NCI-H460 (cell line): ENCODE measurements around the gene ATP2A2. TPM values are rescaled to one million over a fixed set of nuclear protein-coding genes. Genes with fewer than 3 reads are reported as not detected.

Experiments
- DNase-seq: peaks from one replicate; pipeline ENCODE4 v3.0.0-alpha.2; 2016; ENCODE audit warnings: low read depth; ENCODE audit errors: extremely low read depth
- total RNA-seq: library from RNA; depleted of rRNA; stranded (reverse); fragments of >200 nt; shearing (Covaris generic); gene quantifications from 2 replicates; pipeline ENCODE4 v1.2.3, GENCODE V29; 2014

ATP2A2 gene
- total RNA-seq, 1 experiment from 2014 or later: 150 TPM

DNA sequence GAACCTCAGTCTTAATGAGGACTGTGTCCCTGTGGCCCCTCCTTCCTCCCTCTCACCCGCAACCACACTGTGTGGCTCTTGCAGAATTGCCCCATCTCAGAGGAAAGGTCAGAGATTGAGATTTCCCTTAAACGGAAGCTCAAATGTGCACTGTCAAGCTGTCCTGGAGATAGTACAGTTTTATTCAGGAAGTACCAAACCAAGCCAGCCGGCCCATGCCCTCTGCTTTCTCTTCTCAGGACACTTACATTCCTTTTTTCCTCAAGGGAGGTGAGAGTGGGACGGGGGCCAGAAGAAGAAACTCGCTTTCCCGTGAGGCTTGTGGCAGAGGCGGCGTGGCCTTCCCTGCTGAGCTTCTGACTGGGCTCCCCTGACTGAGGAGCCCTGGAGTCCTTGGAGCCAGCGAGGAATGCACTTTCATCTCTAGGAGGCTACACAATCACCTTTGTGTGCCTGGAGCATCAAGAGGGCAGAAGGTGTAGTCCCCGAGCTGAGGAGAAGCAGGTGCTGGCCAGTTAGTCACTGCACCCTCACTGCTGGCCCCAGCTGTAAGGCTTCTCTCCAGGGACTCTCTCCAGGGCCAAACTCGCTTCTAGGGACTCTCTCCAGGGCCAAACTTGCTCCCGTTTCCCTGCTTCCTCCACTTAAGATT is 24.1 kb upstream of the ATP2A2 start:
- DNase-seq: no peak

- DNase-seq: no peak
Observed at GRCh38 chr12:110258466-110258865, 22.6 kb upstream of the ATP2A2 start.

GRCh38 chr12:110262442-110263388 is 18.3 kb upstream of the ATP2A2 start:
- DNase-seq: no peak

- DNase-seq: no peak
Observed at GRCh38 chr12:110266381-110266960, 14.6 kb upstream of the ATP2A2 start.

DNA sequence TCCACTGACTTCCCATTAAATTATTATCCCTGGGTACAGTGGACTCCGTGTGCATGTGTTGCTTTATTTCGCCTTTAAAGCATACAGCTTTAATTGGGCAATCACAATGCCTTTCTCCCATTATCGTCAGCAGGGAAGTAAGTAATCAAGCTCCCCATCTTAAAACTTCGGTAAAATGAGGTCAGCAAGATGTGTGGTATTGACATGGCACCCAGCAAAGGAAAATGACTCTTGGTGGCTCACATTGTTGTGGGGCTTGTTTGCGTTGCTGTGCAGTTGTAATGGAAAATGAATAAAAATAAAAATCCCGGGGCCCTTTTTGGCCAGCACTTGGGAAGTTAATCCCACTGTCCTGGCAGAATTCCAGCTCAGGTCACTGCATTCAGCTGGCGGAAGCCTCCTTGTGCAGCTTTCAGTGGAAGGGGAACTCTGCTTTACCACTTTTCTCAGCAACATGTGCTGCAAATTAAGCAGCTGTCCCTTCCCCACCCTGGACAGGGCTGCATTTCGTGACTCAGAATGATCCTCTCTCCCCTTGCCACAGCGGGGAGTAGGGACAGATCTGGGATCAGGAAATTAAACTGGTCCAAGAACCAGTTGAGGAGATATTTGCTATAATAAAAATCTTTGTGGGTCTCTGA is 13.9 kb upstream of the ATP2A2 start:
- DNase-seq: no peak

GRCh38 chr12:110269622-110270124 is 11.4 kb upstream of the ATP2A2 start:
- DNase-seq: no peak

DNA sequence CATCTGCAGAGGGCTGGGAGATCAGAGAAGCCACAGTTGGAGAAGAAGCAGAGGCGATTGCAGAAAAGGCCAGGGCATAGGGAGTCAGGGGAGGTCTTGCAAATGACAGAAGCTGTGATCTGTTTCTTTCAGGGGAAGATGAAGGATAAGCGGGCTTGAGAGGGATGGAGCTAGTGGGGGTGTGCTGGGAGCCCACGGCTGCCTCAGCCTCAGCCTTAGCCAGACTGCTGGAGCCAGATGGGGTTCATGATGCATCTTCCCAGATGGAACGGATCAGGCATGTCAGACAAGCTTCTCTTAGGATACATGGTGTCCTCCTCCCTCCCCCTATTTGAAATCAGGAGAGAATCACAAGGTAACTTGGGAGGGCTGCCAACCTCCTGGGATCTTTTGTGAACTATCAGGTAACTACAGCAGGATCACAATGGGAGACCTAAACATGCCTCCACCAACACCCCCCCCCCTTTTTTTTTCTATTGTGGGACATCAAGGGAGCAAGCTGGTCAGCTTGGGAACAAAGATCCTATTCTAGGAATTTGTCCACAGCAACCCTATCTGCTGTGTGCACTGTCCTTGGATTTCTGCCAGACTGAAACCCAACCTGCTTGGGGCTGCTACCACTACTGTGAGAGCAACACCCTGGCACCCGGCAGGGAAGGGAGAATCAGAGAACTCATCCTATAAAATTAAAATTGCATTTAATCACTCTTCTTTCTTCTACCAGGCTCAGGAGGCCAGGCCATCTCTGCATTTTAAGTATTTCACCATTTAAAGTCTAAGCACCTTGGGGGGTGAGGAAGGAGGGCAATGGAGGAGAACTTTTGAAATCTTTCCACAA is 10.7 kb upstream of the ATP2A2 start:
- DNase-seq: no peak

GRCh38 chr12:110271015-110271414 is 10.0 kb upstream of the ATP2A2 start:
- DNase-seq: no peak

DNA sequence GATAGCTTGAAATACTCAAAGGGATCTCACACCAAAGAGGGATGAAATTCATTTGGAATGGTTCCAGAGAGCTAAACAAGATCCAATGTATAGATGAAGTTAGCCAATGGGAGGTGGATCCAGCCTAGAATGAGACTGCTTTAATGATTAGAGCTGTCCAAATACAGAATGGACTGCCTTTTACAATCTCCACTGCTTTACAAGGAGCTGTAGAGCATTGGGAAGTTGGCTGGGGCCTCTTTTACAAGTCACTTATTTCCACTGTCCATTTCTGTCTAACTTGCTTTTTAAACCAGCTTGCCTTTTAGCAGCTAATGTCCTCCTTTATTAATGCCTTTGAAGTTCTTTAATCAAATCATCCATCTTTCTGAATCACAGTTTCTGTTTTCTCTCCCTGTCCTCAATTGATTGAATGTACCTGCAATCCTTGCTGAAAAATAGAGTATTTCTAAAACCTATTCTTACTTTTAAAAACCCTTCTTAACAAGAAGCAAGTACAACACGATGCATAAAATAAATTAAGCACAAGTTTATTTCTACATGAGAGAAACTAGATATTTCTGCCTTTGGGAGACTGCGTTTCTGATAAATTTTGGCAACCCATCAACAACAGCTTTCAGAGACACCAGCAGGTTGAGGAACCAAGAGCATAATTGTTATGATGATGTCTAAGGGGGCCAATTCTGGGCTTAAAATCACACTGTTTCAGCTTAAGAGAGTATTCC is 3.4 kb upstream of the ATP2A2 start:
- no peak for DNase-seq

GRCh38 chr12:110278255-110278536 is 2.9 kb upstream of the ATP2A2 start:
- DNase-seq: no peak

- no peak for DNase-seq
Observed at GRCh38 chr12:110279566-110280375, 1.3 kb upstream of the ATP2A2 start.

DNA sequence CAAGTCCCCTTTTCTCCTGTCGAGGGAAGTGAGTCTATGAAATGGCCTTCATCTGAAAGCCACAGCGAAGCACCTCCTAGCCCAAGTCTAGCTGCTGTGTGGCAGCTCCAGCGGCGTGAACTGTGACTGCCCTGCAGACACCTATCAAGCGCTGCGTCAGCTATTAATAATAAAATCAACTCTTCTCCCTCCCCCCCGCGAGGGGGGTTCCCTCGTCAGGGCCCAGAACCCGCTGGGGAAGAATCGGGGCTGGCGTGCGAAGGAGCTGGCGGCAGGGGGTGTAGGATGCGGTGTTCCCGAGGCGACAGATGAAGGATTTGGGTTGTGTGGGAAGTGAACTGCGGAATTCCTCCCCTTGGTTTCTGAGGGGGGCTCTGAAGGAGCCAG is 662 bp upstream of the ATP2A2 start:
- DNase-seq: peak; percentile 31

DNA sequence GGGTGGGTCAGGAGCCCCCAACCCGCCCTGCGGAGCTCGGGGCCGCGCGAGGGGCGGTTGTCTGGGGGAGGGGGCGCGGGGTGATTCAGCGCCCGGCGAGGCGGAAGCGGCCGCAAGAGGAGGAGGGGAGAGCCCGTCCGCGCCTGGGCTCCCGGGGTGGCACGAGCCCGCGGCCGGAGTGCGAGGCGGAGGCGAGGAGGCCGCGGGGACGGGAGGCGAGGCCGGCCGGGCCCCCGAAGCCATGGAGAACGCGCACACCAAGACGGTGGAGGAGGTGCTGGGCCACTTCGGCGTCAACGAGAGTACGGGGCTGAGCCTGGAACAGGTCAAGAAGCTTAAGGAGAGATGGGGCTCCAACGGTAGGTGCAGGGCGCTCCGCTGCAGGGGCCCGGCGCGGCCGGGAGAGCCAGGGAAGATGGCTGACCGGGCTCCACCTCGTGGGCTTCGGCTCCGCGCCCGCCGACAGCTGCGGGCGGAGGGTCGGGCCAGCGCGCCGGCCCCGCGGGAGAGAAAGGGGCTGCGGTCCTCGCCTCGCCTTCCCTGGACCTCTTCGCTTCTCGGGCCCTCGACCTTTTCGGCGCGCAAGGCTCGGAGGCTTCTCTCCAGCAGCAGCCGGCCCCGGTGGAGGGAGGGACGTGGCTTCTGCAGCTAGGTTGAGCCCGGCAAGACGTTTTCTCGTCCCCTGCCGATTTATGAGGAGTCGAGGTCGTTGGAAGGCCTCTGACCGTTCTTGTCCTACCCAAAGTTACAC is 677 bp downstream of the ATP2A2 start:
- DNase-seq: peak; percentile 32

- peak; percentile 42 for DNase-seq
Observed at GRCh38 chr12:110282300-110282860, 1.3 kb downstream of the ATP2A2 start.

DNA sequence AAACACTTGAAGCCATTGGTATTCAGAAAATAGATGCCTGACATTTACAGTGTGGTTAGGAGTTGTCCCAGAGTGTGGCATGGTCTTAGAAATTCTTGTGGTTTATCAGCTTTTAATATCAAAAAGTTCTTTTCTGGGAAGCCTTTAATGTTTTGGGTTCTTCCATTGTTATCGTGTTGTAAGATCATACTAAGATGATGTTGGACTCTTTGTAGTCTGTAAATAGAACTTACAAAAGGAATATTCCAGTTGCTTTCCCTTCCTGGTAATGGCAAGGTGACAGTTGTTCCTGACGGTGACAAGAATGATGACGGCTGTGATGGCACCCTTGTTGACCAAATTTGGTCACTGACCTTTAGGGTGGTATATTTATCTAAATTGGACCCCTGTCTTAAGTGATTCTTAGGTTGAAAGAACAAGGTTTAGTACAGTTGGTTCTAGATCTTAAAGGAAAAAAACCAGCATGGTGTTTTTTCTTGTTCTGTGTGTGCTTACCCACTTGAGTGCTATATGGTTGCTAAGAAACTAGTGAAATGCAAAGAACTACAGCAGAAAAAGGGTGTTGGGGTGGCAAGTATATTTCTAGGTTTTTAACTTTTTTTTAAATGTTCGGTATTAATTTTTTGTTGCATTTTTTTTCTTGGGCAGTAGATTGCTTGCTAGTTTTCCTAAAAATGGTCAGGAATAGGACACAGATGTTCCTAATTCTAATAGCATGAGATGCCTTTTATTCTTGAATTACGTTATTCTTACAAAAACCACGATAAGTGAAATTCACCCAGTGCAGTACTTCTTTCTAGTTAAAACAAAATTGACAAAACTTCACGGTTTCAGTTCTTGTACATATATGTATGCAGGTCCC is 2.1 kb downstream of the ATP2A2 start:
- DNase-seq: no peak

DNA sequence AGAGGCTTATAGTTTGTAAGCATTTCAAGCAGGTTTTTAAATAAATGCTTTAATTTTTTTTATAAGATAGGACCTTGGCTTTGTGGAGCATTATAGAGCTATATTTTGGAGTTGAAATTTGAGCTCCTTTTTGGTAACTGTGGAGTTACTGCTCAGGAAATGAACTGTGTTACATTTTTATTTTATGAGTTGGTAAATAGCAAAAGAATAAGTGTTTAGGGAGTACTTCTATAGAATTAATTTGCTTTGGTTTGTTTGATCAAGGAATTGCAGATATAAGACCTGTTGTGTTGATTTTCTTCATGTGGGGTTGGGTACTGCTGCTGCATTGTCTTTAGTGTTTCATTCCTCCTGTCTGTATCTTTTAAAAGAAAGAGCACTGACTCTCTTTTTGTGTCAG is 3.5 kb downstream of the ATP2A2 start:
- DNase-seq: no peak

- DNase-seq: no peak
Observed at GRCh38 chr12:110286623-110287022, 5.6 kb downstream of the ATP2A2 start.
